Measurements from ENCODE around the gene KIF4A.

DNA sequence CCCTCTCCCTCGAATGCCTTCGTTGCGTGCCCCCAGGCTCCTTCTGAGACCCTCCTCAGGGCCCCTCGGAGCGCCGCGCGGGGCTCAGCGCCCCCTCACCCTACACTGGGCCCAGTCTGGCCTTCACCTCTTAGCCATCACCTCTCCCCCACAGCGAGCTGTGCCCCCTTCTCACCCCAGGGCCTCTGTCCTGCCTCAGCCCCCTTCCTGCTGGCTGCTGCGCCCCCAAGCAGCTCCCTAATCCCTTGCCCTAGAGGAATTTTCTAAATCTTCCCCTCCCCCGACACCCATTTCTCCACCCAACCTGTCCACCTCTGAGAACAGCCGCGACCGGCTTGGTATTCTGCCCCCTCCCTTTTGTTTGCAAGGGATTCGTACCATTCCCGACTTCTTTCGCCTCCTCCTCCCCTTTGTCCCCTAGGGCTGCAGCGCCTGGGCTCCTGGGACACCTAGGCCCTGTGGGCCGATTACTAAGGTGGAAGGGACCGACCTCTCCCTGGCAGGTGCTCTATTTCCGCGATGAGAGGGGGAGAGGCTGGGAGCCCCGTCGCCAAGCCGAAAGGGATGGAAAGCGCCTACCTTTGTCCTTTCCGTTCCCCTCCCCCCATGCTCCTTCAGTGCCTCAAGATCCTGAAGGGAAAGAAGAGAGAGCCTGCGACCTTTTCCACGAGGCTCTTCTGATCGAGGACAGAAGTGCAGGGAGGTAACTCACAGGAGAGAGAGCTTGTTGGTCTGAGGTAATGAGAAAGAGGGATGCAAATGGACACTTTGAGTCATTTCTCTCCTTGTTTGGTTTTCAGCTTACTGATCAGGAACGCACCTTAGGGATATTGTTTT is 165.7 kb downstream of the KIF4A start:
- TF ChIP-seq, protein P1, sequence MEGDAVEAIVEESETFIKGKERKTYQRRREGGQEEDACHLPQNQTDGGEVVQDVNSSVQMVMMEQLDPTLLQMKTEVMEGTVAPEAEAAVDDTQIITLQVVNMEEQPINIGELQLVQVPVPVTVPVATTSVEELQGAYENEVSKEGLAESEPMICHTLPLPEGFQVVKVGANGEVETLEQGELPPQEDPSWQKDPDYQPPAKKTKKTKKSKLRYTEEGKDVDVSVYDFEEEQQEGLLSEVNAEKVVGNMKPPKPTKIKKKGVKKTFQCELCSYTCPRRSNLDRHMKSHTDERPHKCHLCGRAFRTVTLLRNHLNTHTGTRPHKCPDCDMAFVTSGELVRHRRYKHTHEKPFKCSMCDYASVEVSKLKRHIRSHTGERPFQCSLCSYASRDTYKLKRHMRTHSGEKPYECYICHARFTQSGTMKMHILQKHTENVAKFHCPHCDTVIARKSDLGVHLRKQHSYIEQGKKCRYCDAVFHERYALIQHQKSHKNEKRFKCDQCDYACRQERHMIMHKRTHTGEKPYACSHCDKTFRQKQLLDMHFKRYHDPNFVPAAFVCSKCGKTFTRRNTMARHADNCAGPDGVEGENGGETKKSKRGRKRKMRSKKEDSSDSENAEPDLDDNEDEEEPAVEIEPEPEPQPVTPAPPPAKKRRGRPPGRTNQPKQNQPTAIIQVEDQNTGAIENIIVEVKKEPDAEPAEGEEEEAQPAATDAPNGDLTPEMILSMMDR (IDR thresholded peaks at IDR 0.05; ENCODE audit: low read depth, low read length) = no peak
- no peak for TF ChIP-seq EZH2phosphoT487 (IDR thresholded peaks at IDR 0.05; ENCODE audit: low read depth)
